Esophagus mucosa (tissue), 1 donor: ENCODE results near the gene PRICKLE2. TPM values are rescaled to one million over a fixed set of nuclear protein-coding genes. Genes with fewer than 3 reads are reported as not detected.
"Not testable (repeated sequence)": the region's sequence is repeated elsewhere in the genome, so short reads cannot be mapped to it uniquely, and the experiment has no call there.

Experiments
- ATAC-seq: fragments of 200-7000 bp; cut with Tn5 transposase; one replicate; pipeline ENCODE4 v1.9.1; 2020
- total RNA-seq: library from RNA; stranded (reverse); gene quantifications from one replicate; pipeline ENCODE4 v1.2.4, GENCODE V29; 2023
- donor health status: DM: yes; HTN: yes; CAD: no.

Gene PRICKLE2
- total RNA-seq, 1 donor from 2014 or later = 6.0 TPM

- ATAC-seq = no peak
These were observed 131.2 kb downstream of the PRICKLE2 start for GRCh38 chr3:64093825-64094712.

DNA sequence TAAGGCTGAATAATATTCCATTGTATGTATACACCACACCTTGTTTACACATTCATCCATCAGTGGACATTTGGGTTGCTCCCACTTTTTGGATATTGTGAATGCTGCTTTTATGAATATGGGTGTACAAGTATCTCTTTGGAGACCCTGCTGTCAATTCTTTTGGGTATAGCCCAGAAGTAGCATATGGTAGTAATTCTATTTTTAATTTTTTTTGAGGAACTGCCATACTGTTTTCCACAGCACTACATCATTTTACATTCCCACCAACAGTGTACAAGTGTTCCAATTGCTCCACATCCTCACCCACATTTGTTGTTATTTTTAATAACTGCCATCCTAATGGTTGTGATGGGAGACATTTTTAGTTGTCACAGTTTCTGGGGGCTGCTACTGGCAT is 132.1 kb downstream of the PRICKLE2 start:
- ATAC-seq = no peak

- ATAC-seq = peak; percentile 49
These were observed 133.8 kb downstream of the PRICKLE2 start for GRCh38 chr3:64091501-64091900.

- ATAC-seq = not testable (repeated sequence)
These were observed 135.9 kb downstream of the PRICKLE2 start for GRCh38 chr3:64089386-64089785.

GRCh38 chr3:64088408-64089205 is 136.7 kb downstream of the PRICKLE2 start:
- no peak for ATAC-seq

DNA sequence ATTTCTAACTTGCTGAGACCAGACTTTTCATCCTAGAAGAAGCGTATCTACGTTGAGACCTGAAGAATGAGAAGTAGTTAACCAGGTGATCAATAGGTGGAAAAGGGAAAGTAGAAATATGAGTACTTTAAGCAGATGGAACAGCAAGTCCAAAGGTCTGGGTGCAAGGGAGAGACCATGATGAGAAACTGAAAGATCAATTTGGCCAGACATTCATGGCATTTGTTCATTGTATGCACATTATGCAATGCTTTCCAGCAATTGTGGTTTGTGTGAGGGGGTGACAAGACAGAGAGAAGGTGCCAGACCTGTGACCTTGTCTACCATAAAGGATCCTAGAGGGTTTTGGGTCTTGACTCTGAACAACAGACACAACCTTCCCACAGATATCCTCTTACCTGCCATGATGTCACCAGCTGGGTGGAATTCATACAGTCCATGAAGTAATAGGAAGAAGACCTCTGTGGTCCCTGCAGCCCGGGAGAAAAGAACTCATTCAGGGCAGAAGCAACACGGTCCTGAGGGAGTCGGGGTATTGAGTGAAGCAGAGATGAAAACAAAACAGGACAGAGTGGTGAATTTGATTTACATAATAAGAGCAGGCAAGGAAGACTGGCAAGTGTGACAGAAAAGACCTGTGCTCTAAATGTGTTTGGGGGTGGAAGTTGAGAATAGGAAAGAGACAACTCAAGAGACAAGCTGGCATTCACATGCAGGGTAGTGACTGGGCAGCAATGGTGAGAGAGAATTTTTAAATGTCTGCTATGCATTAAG is 138.6 kb downstream of the PRICKLE2 start:
- no peak for ATAC-seq

DNA sequence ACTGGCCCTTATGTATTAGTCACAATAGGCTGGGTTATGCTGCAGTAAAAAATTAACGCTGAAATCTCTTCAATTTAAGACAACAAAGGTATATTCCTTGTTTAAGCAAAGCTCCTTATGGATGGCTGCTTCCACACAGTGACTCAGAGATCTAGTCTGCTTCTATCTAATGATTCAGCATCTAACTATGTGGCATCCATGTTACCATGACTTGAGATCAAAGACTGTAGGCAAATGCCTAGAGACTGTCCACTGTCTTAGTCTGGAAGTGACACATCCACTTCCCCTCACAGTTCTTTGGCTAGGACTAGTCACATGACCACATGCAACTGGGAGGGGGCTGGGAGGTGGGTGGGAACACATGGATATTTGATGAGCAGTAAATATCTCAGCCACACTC is 140.6 kb downstream of the PRICKLE2 start:
- ATAC-seq = peak; percentile 71

- no peak for ATAC-seq
These were observed 141.7 kb downstream of the PRICKLE2 start for GRCh38 chr3:64083575-64083974.

GRCh38 chr3:64082961-64083541 is 142.2 kb downstream of the PRICKLE2 start:
- no peak for ATAC-seq

DNA sequence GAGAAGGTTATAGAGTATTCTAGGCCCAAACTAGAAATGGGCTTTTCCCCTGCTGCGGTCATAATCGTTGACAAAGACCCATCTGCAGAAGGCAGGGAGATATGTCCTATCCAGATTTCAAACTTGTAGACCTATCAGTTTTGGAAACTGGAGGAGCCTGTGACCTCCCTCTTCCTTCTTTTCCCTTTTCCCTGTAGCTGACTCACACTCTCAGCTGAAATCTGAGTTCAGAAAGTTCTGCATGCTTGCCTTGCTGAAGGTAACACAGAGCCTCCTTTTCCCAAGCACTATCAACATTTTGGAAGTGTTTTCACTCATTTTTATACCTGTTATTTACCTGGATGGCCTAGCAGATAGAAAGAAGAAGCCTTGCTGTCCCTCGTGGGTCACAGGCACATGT is 142.9 kb downstream of the PRICKLE2 start:
- ATAC-seq = no peak

DNA sequence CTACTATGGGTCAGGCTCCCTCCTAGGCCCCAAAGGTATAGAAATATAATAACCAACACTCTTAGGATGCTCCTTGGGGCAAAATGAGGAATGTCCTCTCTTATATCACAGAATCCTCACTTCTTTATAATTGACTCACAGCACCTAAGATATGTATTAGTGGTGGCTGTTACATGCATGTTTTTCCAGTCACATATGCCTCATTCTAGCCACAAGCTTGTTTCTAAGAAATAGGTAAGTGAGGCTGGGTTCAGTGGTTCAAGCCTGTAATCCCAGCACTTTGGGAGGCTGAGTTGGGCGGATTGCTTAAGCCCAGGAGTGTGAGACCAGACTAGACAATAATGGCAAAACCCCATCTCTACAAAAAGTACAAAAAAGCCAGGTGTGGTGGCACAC is 144.0 kb downstream of the PRICKLE2 start:
- ATAC-seq = no peak

DNA sequence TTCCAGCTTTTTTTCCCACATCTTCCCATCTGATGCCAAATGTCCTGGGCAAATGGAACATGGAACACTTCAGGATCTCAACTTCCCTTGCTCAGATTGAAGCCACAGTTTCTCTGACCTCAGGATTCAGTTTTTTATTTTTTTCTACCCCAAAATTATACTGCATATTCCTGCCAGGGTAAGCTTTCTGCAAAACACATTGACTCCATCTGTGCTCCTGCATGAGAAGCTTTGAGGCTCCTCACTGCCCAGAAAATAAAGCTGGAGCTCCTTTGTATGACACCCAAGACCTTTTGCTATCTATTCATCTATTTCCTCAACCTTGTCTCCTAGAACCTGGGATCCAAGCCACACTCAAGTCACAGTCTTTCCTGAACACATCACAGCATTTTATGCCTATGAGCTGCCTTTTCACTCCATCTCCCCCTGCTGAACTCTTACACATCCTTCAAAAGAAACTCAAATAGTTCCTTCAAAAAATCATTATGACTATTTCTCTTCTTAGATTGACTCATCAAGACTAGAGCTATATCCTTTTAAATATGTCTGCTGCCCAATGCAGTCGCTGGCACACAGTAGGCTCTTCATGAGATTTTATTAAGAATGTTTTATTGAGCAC is 144.5 kb downstream of the PRICKLE2 start:
- ATAC-seq = no peak

DNA sequence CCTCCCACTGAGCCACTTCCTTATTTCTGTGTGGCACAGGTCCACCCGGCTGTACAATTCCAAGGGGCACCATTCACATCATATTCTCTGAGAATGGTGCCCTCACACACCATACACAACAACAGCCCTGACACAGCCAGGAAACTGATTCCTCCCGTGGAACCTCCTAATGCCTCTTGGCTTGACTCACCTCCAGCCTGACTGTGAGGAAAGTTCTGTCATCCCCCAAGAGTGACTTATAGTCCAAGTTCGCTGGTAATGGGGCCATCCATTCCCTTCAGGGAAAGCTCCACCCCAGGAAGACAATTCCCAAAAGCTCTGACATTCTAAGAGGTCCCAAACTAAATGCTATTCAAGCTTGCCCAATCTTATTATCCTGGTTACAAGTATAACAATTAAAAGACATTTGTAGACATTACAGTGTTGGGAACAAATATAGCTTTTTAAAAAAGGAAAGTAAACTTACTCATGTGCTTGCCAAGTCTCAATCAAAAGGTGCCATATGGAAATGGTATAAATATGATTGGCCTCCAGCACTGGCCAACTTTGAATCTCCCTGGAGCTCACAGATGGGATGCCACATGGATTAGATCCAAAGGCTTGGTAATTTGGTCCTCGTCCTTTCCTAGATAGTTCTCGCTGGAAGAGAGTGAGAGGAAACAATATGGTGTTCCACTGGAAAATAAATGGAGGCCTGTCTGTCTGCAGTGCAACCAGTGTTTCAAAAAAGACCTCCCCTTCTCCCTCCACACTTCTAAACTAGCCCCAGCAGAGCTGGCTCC is 145.7 kb downstream of the PRICKLE2 start:
- no peak for ATAC-seq

GRCh38 chr3:64078966-64079365 is 146.3 kb downstream of the PRICKLE2 start:
- ATAC-seq = no peak

- ATAC-seq = no peak
These were observed 150.2 kb downstream of the PRICKLE2 start for GRCh38 chr3:64074895-64075679.

- ATAC-seq = no peak
These were observed 151.2 kb downstream of the PRICKLE2 start for GRCh38 chr3:64074060-64074459.

GRCh38 chr3:64073158-64073761 is 152.0 kb downstream of the PRICKLE2 start:
- no peak for ATAC-seq

GRCh38 chr3:64072126-64072525 is 153.1 kb downstream of the PRICKLE2 start:
- no peak for ATAC-seq

DNA sequence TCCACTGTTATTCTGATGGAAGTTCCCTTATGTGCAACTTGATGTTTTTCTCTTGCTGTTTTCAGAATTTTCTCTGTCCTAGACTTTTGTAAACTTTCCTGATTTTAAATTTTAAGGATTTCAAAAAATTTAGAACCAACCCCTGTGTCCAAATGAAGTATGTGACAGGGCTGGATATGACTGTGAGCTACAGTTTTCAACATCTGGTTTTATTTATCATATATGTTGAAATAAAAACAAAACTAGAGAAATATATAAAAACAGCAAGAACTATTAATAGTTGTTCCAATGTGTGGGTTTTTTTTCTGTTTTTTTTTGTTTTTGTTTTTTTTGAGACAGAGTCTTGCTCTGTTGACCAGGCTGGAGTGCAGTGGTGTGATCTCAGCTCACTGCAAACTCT is 154.6 kb downstream of the PRICKLE2 start:
- no peak for ATAC-seq
